ENCODE data around the gene RORC.
"Not testable (repeated sequence)": the region's sequence is repeated elsewhere in the genome, so short reads cannot be mapped to it uniquely, and the experiment has no call there.

RORC gene

GRCh38 chr1:151801310-151801820 lies 30.2 kb downstream of the RORC start:
- no peak overlapping the region for H3K4me3 Mint-ChIP-seq
- peaks cover 70% of the 10 kb centered on the region for H3K27me3 Mint-ChIP-seq

GRCh38 chr1:151800830-151801229 lies 30.8 kb downstream of the RORC start:
- peaks cover 72% of the 10 kb centered on the region for H3K27me3 Mint-ChIP-seq
- DNase-seq, result no peak
- H3K36me3 Mint-ChIP-seq, result no peaks in the 10 kb centered on the region
- H3K4me3 Mint-ChIP-seq, result no peak overlapping the region
- CTCF ChIA-PET, result no interaction called here
- no peak overlapping the region for H3K27ac Mint-ChIP-seq
- peaks cover 6% of the 10 kb centered on the region for H3K4me1 Mint-ChIP-seq
- H3K9me3 Mint-ChIP-seq, result no peaks in the 10 kb centered on the region

More at GRCh38 chr1:151801310-151801820, 30.2 kb downstream of the RORC start:
- no peaks in the 10 kb centered on the region for H3K36me3 Mint-ChIP-seq
- DNase-seq, result no peak
- peaks cover 6% of the 10 kb centered on the region for H3K4me1 Mint-ChIP-seq
- CTCF ChIA-PET, result interaction anchor here (1.2 kb wide), 1 partner anchor 10 kb away, joined by 3 read pairs; no protein-coding TSS in a partner anchor
- no peaks in the 10 kb centered on the region for H3K9me3 Mint-ChIP-seq
- no peak overlapping the region for H3K27ac Mint-ChIP-seq

- no peak for DNase-seq
- Mint-ChIP-seq H3K27me3 (peaks cover 61% of the 10 kb centered on the region), H3K4me3 (no peak overlapping the region), H3K4me1 (peaks cover 6% of the 10 kb centered on the region), H3K36me3 (no peaks in the 10 kb centered on the region), H3K9me3 (no peaks in the 10 kb centered on the region), H3K27ac (no peak overlapping the region)
- CTCF ChIA-PET, result no interaction called here
These were observed 32.2 kb downstream of the RORC start for GRCh38 chr1:151799179-151800022.

- Mint-ChIP-seq H3K27me3 (peaks cover 52% of the 10 kb centered on the region), H3K36me3 (peaks cover 2% of the 10 kb centered on the region), H3K4me3 (no peak overlapping the region), H3K4me1 (peaks cover 6% of the 10 kb centered on the region), H3K9me3 (no peaks in the 10 kb centered on the region), H3K27ac (no peak overlapping the region)
- CTCF ChIA-PET, result no interaction called here
- no peak for DNase-seq
These were observed 33.0 kb downstream of the RORC start for GRCh38 chr1:151798571-151798970.

- no peaks in the 10 kb centered on the region for H3K9me3 Mint-ChIP-seq
- peak; percentile 52 for DNase-seq
- H3K4me1 Mint-ChIP-seq, result peaks cover 28% of the 10 kb centered on the region
- peaks cover 2% of the 10 kb centered on the region for H3K36me3 Mint-ChIP-seq
- peak overlapping the region; percentile 86 for H3K4me3 Mint-ChIP-seq
- CTCF ChIA-PET, result interaction anchor here (2.1 kb wide), 1 partner anchor 45 kb away, joined by 8 read pairs; no protein-coding TSS in a partner anchor
- peaks cover 5% of the 10 kb centered on the region for H3K27me3 Mint-ChIP-seq
- H3K27ac Mint-ChIP-seq, result peak overlapping the region; percentile 81
These were observed 40.5 kb downstream of the RORC start for GRCh38 chr1:151790940-151791651.

- Mint-ChIP-seq H3K36me3 (peaks cover 2% of the 10 kb centered on the region), H3K9me3 (no peaks in the 10 kb centered on the region), H3K4me1 (peaks cover 28% of the 10 kb centered on the region), H3K27me3 (no peaks in the 10 kb centered on the region), H3K27ac (peak within 1 kb of the TSS; percentile 81), H3K4me3 (peak within 1 kb of the TSS; percentile 86)
- CTCF ChIA-PET, result interaction anchor here (1.0 to 2.1 kb wide), 8 partner anchors 17 to 251 kb away, joined by 3 to 8 read pairs (median 4); partner anchors contain the start of genes MRPL9 and TUFT1
- peak; percentile 99 for DNase-seq
These were observed 41.3 kb downstream of the RORC start, which contains the start of gene TDRKH for GRCh38 chr1:151790071-151790939. TSS of gene TDRKH (minus strand) at chr1:151790500. CDS start at chr1:151783022, 7,478 bp downstream.

GRCh38 chr1:151787689-151788088 lies 43.9 kb downstream of the RORC start:
- peaks cover 28% of the 10 kb centered on the region for H3K4me1 Mint-ChIP-seq
- CTCF ChIA-PET, result no interaction called here

GRCh38 chr1:151783796-151784195 lies 47.8 kb downstream of the RORC start:
- peaks cover 4% of the 10 kb centered on the region for H3K36me3 Mint-ChIP-seq
- no peaks in the 10 kb centered on the region for H3K9me3 Mint-ChIP-seq
- H3K4me1 Mint-ChIP-seq, result peaks cover 2% of the 10 kb centered on the region
- no peaks in the 10 kb centered on the region for H3K27me3 Mint-ChIP-seq
- CTCF ChIA-PET, result no interaction called here
- H3K27ac Mint-ChIP-seq, result no peak overlapping the region
- no peak for DNase-seq
- no peak overlapping the region for H3K4me3 Mint-ChIP-seq

More at GRCh38 chr1:151787689-151788088, 43.9 kb downstream of the RORC start:
- no peaks in the 10 kb centered on the region for H3K27me3 Mint-ChIP-seq
- H3K4me3 Mint-ChIP-seq, result no peak overlapping the region
- no peak for DNase-seq
- H3K9me3 Mint-ChIP-seq, result no peaks in the 10 kb centered on the region
- H3K36me3 Mint-ChIP-seq, result no peaks in the 10 kb centered on the region
- no peak overlapping the region for H3K27ac Mint-ChIP-seq

- Mint-ChIP-seq H3K27ac (no peak overlapping the region), H3K36me3 (peaks cover 8% of the 10 kb centered on the region), H3K27me3 (no peaks in the 10 kb centered on the region), H3K9me3 (no peaks in the 10 kb centered on the region), H3K4me3 (no peak overlapping the region), H3K4me1 (no peaks in the 10 kb centered on the region)
- no peak for DNase-seq
- CTCF ChIA-PET, result no interaction called here
These were observed 48.9 kb downstream of the RORC start for GRCh38 chr1:151782741-151783140.

- H3K4me3 Mint-ChIP-seq, H3K27me3 Mint-ChIP-seq, CTCF ChIA-PET, DNase-seq, H3K9me3 Mint-ChIP-seq, H3K36me3 Mint-ChIP-seq, H3K27ac Mint-ChIP-seq, H3K4me1 Mint-ChIP-seq: not testable (repeated sequence)
These were observed 49.6 kb downstream of the RORC start for GRCh38 chr1:151782026-151782425.

- not testable (repeated sequence) for H3K36me3 Mint-ChIP-seq, H3K4me1 Mint-ChIP-seq, H3K27me3 Mint-ChIP-seq, H3K4me3 Mint-ChIP-seq, H3K9me3 Mint-ChIP-seq, H3K27ac Mint-ChIP-seq, DNase-seq
- CTCF ChIA-PET, result interaction anchor here (1.6 kb wide), 1 partner anchor 56 kb away, joined by 4 read pairs; no protein-coding TSS in a partner anchor
These were observed 50.9 kb downstream of the RORC start for GRCh38 chr1:151780736-151781135.

- H3K36me3 Mint-ChIP-seq, result peaks cover 10% of the 10 kb centered on the region
- H3K27ac Mint-ChIP-seq, result no peak overlapping the region
- CTCF ChIA-PET, result interaction anchor here (1.6 kb wide), 1 partner anchor 56 kb away, joined by 4 read pairs; no protein-coding TSS in a partner anchor
- H3K27me3 Mint-ChIP-seq, result no peaks in the 10 kb centered on the region
- no peak for DNase-seq
- H3K9me3 Mint-ChIP-seq, result no peaks in the 10 kb centered on the region
- no peak overlapping the region for H3K4me3 Mint-ChIP-seq
- H3K4me1 Mint-ChIP-seq, result no peaks in the 10 kb centered on the region
These were observed 51.8 kb downstream of the RORC start for GRCh38 chr1:151779852-151780251.

GRCh38 chr1:151777317-151777716 lies 54.3 kb downstream of the RORC start:
- no peak overlapping the region for H3K4me3 Mint-ChIP-seq

More at GRCh38 chr1:151777317-151777716, 54.3 kb downstream of the RORC start:
- no peaks in the 10 kb centered on the region for H3K4me1 Mint-ChIP-seq
- no peaks in the 10 kb centered on the region for H3K9me3 Mint-ChIP-seq
- H3K27ac Mint-ChIP-seq, result no peak overlapping the region
- H3K27me3 Mint-ChIP-seq, result no peaks in the 10 kb centered on the region
- no peak for DNase-seq
- H3K36me3 Mint-ChIP-seq, result peaks cover 10% of the 10 kb centered on the region
- CTCF ChIA-PET, result no interaction called here
